ENCODE results near the gene MYBBP1A.

MYBBP1A gene

GRCh38 chr17:4588898-4589625 is 33.9 kb upstream of the MYBBP1A start:
- WGBS (ENCODE audit: insufficient coverage, insufficient read length): no CpG with 5 or more reads among the region's 22 CpGs
- Histone ChIP-seq H3K36me3 (ENCODE audit: control insufficient read depth, insufficient read depth, low read length) (no peaks in the 10 kb centered on the region), H3K9me3 (ENCODE audit: control insufficient read depth, insufficient read depth, low read length) (no peaks in the 10 kb centered on the region), H3K4me1 (ENCODE audit: control insufficient read depth, insufficient read depth, low read length) (peaks cover 7% of the 10 kb centered on the region; the same call in 1 of the 2 replicates), H3K27me3 (ENCODE audit: control insufficient read depth, insufficient read depth, low read length) (peaks cover 6% of the 10 kb centered on the region; the same call in 1 of the 2 replicates), H3K4me3 (ENCODE audit: low read length) (no peak overlapping the region), H3K27ac (ENCODE audit: low read length) (no peak overlapping the region)
- no peak for DNase-seq (ENCODE audit: low read depth, low spot score)

DNA sequence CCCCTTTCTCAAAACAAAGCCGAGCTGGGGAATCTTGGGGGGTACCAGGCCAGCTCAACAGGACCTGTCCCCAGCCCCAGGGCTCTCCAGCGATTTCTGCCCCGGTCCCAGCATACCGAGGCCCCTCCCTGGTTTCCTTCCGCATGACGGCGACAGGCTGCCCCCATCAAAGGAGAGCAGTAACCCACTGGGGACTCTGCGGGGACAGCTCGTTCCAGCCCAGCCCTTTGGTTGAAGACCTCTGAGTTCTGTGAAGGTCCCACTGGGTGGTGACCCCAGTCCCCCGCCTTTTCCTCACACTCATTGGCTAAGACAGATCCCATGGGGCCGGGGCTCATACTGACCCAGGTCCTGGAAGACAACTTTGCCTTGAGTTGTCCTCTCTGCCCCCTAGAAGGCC is 33.2 kb upstream of the MYBBP1A start:
- DNase-seq (ENCODE audit: low read depth, low spot score): no peak
- H3K27me3 ChIP-seq (ENCODE audit: control insufficient read depth, insufficient read depth, low read length): peaks cover 11% of the 10 kb centered on the region; the same call in 1 of the 2 replicates
- no peak overlapping the region for H3K27ac ChIP-seq (ENCODE audit: low read length)
- peaks cover 7% of the 10 kb centered on the region; the same call in 1 of the 2 replicates for H3K4me1 ChIP-seq (ENCODE audit: control insufficient read depth, insufficient read depth, low read length)
- no peak overlapping the region for H3K4me3 ChIP-seq (ENCODE audit: low read length)
- H3K36me3 ChIP-seq (ENCODE audit: control insufficient read depth, insufficient read depth, low read length): no peaks in the 10 kb centered on the region
- WGBS (ENCODE audit: insufficient coverage, insufficient read length): no CpG with 5 or more reads among the region's 11 CpGs
- no peaks in the 10 kb centered on the region for H3K9me3 ChIP-seq (ENCODE audit: control insufficient read depth, insufficient read depth, low read length)

DNA sequence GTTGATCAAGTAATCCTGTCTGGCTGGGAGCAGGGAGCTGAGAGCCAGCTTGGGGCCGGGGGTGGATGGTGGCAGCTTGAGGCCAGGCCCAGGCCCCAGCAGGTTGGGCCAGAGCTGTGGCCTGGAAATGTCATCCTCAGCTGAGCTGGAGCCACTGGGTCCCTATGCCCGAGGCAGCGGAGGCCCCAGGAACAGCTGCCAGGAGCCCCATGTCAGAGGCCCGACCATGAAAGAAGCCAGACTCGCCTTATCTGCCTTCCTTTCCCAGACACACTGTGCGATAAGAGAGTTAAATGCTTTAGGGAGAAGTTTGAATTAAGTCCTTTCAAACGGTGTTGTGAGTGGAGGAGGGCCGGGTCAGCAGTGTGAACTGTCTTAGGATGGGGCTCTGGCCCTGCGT is 32.6 kb upstream of the MYBBP1A start:
- Histone ChIP-seq H3K9me3 (ENCODE audit: control insufficient read depth, insufficient read depth, low read length) (no peaks in the 10 kb centered on the region), H3K4me1 (ENCODE audit: control insufficient read depth, insufficient read depth, low read length) (peaks cover 7% of the 10 kb centered on the region; the same call in 1 of the 2 replicates), H3K27ac (ENCODE audit: low read length) (no peak overlapping the region), H3K4me3 (ENCODE audit: low read length) (no peak overlapping the region), H3K36me3 (ENCODE audit: control insufficient read depth, insufficient read depth, low read length) (no peaks in the 10 kb centered on the region), H3K27me3 (ENCODE audit: control insufficient read depth, insufficient read depth, low read length) (peaks cover 14% of the 10 kb centered on the region; the same call in 1 of the 2 replicates)
- DNase-seq (ENCODE audit: low read depth, low spot score): no peak
- no CpG with 5 or more reads among the region's 9 CpGs for WGBS (ENCODE audit: insufficient coverage, insufficient read length)

DNA sequence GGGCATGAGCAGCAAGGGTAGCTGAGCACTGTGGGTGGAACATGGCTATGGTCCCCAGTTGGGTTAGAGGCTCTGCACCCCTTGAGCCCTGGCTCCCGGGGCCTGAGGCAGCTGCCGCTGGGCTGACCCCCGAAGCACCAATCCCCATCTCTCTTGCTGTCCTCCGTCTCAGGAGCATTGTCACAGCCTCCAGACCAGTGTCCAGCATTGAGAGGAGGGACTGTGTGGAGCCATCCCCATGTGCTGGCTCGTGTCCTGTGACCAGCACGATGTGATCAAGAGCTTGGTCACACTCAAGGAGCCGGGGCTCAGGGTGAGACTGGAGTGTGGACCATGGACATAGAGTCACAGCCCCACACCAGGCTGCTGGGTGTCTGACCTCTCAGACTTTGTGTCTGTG is 32.0 kb upstream of the MYBBP1A start:
- H3K9me3 ChIP-seq (ENCODE audit: control insufficient read depth, insufficient read depth, low read length): no peaks in the 10 kb centered on the region
- H3K27ac ChIP-seq (ENCODE audit: low read length): no peak overlapping the region
- DNase-seq (ENCODE audit: low read depth, low spot score): no peak
- WGBS (ENCODE audit: insufficient coverage, insufficient read length): no CpG with 5 or more reads among the region's 7 CpGs
- peaks cover 7% of the 10 kb centered on the region; the same call in 1 of the 2 replicates for H3K4me1 ChIP-seq (ENCODE audit: control insufficient read depth, insufficient read depth, low read length)
- H3K4me3 ChIP-seq (ENCODE audit: low read length): no peak overlapping the region
- no peaks in the 10 kb centered on the region for H3K36me3 ChIP-seq (ENCODE audit: control insufficient read depth, insufficient read depth, low read length)
- peaks cover 14% of the 10 kb centered on the region; the same call in 1 of the 2 replicates for H3K27me3 ChIP-seq (ENCODE audit: control insufficient read depth, insufficient read depth, low read length)

- no peak for DNase-seq (ENCODE audit: low read depth, low spot score)
- no CpG with 5 or more reads among the region's 9 CpGs for WGBS (ENCODE audit: insufficient coverage, insufficient read length)
- Histone ChIP-seq H3K27me3 (ENCODE audit: control insufficient read depth, insufficient read depth, low read length) (peaks cover 14% of the 10 kb centered on the region; the same call in 1 of the 2 replicates), H3K4me1 (ENCODE audit: control insufficient read depth, insufficient read depth, low read length) (peaks cover 7% of the 10 kb centered on the region; the same call in 1 of the 2 replicates), H3K27ac (ENCODE audit: low read length) (no peak overlapping the region), H3K4me3 (ENCODE audit: low read length) (no peak overlapping the region), H3K9me3 (ENCODE audit: control insufficient read depth, insufficient read depth, low read length) (no peaks in the 10 kb centered on the region), H3K36me3 (ENCODE audit: control insufficient read depth, insufficient read depth, low read length) (no peaks in the 10 kb centered on the region)
Measured at GRCh38 chr17:4586043-4586442, 30.9 kb upstream of the MYBBP1A start.

- H3K4me1 ChIP-seq (ENCODE audit: control insufficient read depth, insufficient read depth, low read length): peaks cover 7% of the 10 kb centered on the region; the same call in 1 of the 2 replicates
- H3K9me3 ChIP-seq (ENCODE audit: control insufficient read depth, insufficient read depth, low read length): no peaks in the 10 kb centered on the region
- no peak for DNase-seq (ENCODE audit: low read depth, low spot score)
- H3K27me3 ChIP-seq (ENCODE audit: control insufficient read depth, insufficient read depth, low read length): peaks cover 14% of the 10 kb centered on the region; the same call in 1 of the 2 replicates
- H3K36me3 ChIP-seq (ENCODE audit: control insufficient read depth, insufficient read depth, low read length): no peaks in the 10 kb centered on the region
- no peak overlapping the region for H3K4me3 ChIP-seq (ENCODE audit: low read length)
- H3K27ac ChIP-seq (ENCODE audit: low read length): no peak overlapping the region
- WGBS (ENCODE audit: insufficient coverage, insufficient read length): no CpG with 5 or more reads among the region's 7 CpGs
Measured at GRCh38 chr17:4585638-4585994, 30.4 kb upstream of the MYBBP1A start.

DNA sequence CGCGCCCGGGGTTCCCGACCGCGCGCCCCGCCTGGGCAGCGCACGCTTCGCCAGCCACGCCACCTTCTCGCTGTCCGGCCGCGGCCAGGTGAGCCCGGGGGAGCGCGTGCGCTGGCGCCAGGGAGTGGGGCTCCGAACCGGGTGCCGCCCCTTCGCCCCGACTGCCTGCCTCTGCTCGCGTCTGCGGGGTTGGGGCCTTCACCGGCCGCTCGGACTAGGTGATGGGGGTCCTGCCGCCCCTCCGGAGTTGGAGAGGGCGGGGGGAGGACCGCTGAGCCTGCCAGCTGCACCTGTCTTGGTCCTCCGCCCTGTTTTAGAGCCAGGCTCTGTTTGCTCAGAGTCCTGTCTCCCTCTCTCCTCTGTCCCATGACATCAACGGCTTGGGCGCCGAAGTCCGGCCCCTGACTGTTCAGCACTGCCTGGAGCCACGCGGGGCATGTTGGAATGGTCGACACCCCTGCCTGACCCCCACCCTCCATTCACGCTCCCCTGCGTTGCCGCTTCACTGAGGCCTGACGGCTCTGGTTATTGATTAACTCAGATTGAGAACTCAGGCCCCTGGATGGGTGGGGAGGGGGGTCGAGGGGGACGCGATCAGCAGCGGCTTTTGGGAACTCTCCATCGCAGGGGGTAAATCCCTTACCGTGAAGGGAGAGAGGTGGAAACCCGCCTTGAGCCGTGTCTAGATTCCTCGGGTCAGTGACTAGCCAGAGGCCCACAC is 29.9 kb upstream of the MYBBP1A start:
- no peak overlapping the region for H3K27ac ChIP-seq (ENCODE audit: low read length)
- no CpG with 5 or more reads among the region's 57 CpGs for WGBS (ENCODE audit: insufficient coverage, insufficient read length)
- no peaks in the 10 kb centered on the region for H3K9me3 ChIP-seq (ENCODE audit: control insufficient read depth, insufficient read depth, low read length)
- H3K4me3 ChIP-seq (ENCODE audit: low read length): peak overlapping the region; percentile 50; the same call in 1 of the 2 replicates
- no peak for DNase-seq (ENCODE audit: low read depth, low spot score)
- H3K27me3 ChIP-seq (ENCODE audit: control insufficient read depth, insufficient read depth, low read length): peaks cover 14% of the 10 kb centered on the region; the same call in 1 of the 2 replicates
- H3K4me1 ChIP-seq (ENCODE audit: control insufficient read depth, insufficient read depth, low read length): peaks cover 7% of the 10 kb centered on the region; the same call in 1 of the 2 replicates
- no peaks in the 10 kb centered on the region for H3K36me3 ChIP-seq (ENCODE audit: control insufficient read depth, insufficient read depth, low read length)

GRCh38 chr17:4584101-4584916 is 29.1 kb upstream of the MYBBP1A start, which contains the start of gene SMTNL2:
Gene SMTNL2 (plus strand): TSS chr17:4584529. CDS start chr17:4584606, 77 bp downstream.
- Histone ChIP-seq H3K4me1 (ENCODE audit: control insufficient read depth, insufficient read depth, low read length) (peaks cover 7% of the 10 kb centered on the region; the same call in 1 of the 2 replicates), H3K27me3 (ENCODE audit: control insufficient read depth, insufficient read depth, low read length) (peaks cover 14% of the 10 kb centered on the region; the same call in 1 of the 2 replicates)

GRCh38 chr17:4583782-4584100 is 28.6 kb upstream of the MYBBP1A start:
- Histone ChIP-seq H3K27ac (ENCODE audit: low read length) (no peak overlapping the region), H3K9me3 (ENCODE audit: control insufficient read depth, insufficient read depth, low read length) (no peaks in the 10 kb centered on the region), H3K27me3 (ENCODE audit: control insufficient read depth, insufficient read depth, low read length) (peaks cover 14% of the 10 kb centered on the region; the same call in 1 of the 2 replicates), H3K4me3 (ENCODE audit: low read length) (peak overlapping the region; percentile 50; the same call in 1 of the 2 replicates), H3K4me1 (ENCODE audit: control insufficient read depth, insufficient read depth, low read length) (peaks cover 6% of the 10 kb centered on the region; the same call in 1 of the 2 replicates), H3K36me3 (ENCODE audit: control insufficient read depth, insufficient read depth, low read length) (no peaks in the 10 kb centered on the region)
- no CpG with 5 or more reads among the region's 12 CpGs for WGBS (ENCODE audit: insufficient coverage, insufficient read length)
- DNase-seq (ENCODE audit: low read depth, low spot score): no peak

More at GRCh38 chr17:4584101-4584916, 29.1 kb upstream of the MYBBP1A start, which contains the start of gene SMTNL2:
- DNase-seq (ENCODE audit: low read depth, low spot score): no peak
- Histone ChIP-seq H3K9me3 (ENCODE audit: control insufficient read depth, insufficient read depth, low read length) (no peaks in the 10 kb centered on the region), H3K36me3 (ENCODE audit: control insufficient read depth, insufficient read depth, low read length) (no peaks in the 10 kb centered on the region), H3K4me3 (ENCODE audit: low read length) (peak within 1 kb of the TSS; percentile 50; the same call in 1 of the 2 replicates), H3K27ac (ENCODE audit: low read length) (no peak within 1 kb of the TSS)
- WGBS (ENCODE audit: insufficient coverage, insufficient read length): no CpG with 5 or more reads among the region's 100 CpGs

- peaks cover 6% of the 10 kb centered on the region; the same call in 1 of the 2 replicates for H3K4me1 ChIP-seq (ENCODE audit: control insufficient read depth, insufficient read depth, low read length)
- no peak overlapping the region for H3K4me3 ChIP-seq (ENCODE audit: low read length)
- peaks cover 14% of the 10 kb centered on the region; the same call in 1 of the 2 replicates for H3K27me3 ChIP-seq (ENCODE audit: control insufficient read depth, insufficient read depth, low read length)
- WGBS (ENCODE audit: insufficient coverage, insufficient read length): no CpG with 5 or more reads among the region's 3 CpGs
- no peak for DNase-seq (ENCODE audit: low read depth, low spot score)
- H3K36me3 ChIP-seq (ENCODE audit: control insufficient read depth, insufficient read depth, low read length): no peaks in the 10 kb centered on the region
- no peak overlapping the region for H3K27ac ChIP-seq (ENCODE audit: low read length)
- H3K9me3 ChIP-seq (ENCODE audit: control insufficient read depth, insufficient read depth, low read length): no peaks in the 10 kb centered on the region
Measured at GRCh38 chr17:4583206-4583605, 28.0 kb upstream of the MYBBP1A start.
